HCT116 (cell line): Measurements from ENCODE around the gene CACNA2D3. TPM values are rescaled to one million over a fixed set of nuclear protein-coding genes. Genes with fewer than 3 reads are reported as not detected.

ENCODE experiments used
- ATAC-seq: fragments of 200-7000 bp; cut with Tn5 transposase; 2 replicates; pipeline ENCODE4 v1.9.1; 2020; ENCODE audit warnings: mild to moderate bottlenecking, moderate library complexity
- BruUV-seq: library from RNA; stranded (reverse); fragments of 400-500 nt; replicated peaks from 2 replicates; lab custom pipeline; 2021; lab: Mats Ljungman, UMichigan
- CTCF ChIA-PET: fragments of 300-600 bp; sonication (Branson Sonifier 250); formaldehyde crosslinking; loops from one replicate; lab custom pipeline; 2021; ENCODE audit warnings: antibody characterized with exemption; lab: Charles Lee
- POLR2A ChIA-PET: fragments of 300-600, 350-600 bp; sonication (Branson Sonifier 250); formaldehyde crosslinking; loops from one replicate; lab custom pipeline; 2021; ENCODE audit warnings: antibody characterized with exemption; lab: Charles Lee
- RAD21 ChIA-PET, 2 experiments: fragments of 300-600 bp; sonication (Branson Sonifier 250); formaldehyde crosslinking; loops; one replicate each; lab custom pipeline; 2023; ENCODE audit warnings: low total read pairs in 2 of 2; ENCODE audit not compliant: uncharacterized antibody in 2 of 2, unreplicated experiment in 2 of 2, low non-redundant PET in 1 of 2; lab: Charles Lee
- DNase-seq: peaks from one replicate; pipeline ENCODE4 v3.0.0-alpha.2; 2010; ENCODE audit warnings: low read depth, low spot score
- H2AFZ ChIP-seq: fragments of 200-600 bp; shearing (Covaris generic), sonication (generic); 2 replicates; pipeline ENCODE4 v1.6.1; 2017; ENCODE audit warnings: low read depth, mixed run types, mixed read lengths, antibody characterized with exemption, low read length; ENCODE audit not compliant: poor library complexity, severe bottlenecking
- H3K27ac ChIP-seq: 2 replicates; pipeline ENCODE4 v1.5.1; 2012; ENCODE audit warnings: low read depth, low read length
- H3K27me3 ChIP-seq: fragments of 200-600 bp; sonication (generic); 2 replicates; pipeline ENCODE4 v1.6.1; 2016; ENCODE audit warnings: mixed run types, low read length, mixed read lengths; ENCODE audit not compliant: insufficient read depth
- H3K36me3 ChIP-seq, 2 experiments: fragments of 200-500 bp in 1 of 2; fragments of 200-600 bp in 1 of 2; sonication (Bioruptor generic) in 1 of 2; sonication (generic) in 1 of 2; 2 replicates each; pipeline versions ENCODE4 v1.5.1 to v1.6.1; 2014 to 2016; ENCODE audit warnings: low read length in 2 of 2, inconsistent platforms in 1 of 2, mixed read lengths in 1 of 2, mixed run types in 1 of 2; ENCODE audit not compliant: insufficient read depth in 2 of 2, control insufficient read depth in 1 of 2
- H3K4me1 ChIP-seq, 2 experiments: fragments of 200-600 bp in 1 of 2; sonication (generic) in 1 of 2; 2 replicates each; pipeline versions ENCODE4 v1.5.1 to v1.6.1; 2012 to 2017; ENCODE audit warnings: low read length in 2 of 2, inconsistent platforms in 1 of 2, mild to moderate bottlenecking in 1 of 2, mixed read lengths in 1 of 2, mixed run types in 1 of 2, moderate library complexity in 1 of 2; ENCODE audit not compliant: insufficient read depth in 2 of 2, control insufficient read depth in 1 of 2
- H3K4me2 ChIP-seq: fragments of 200-600 bp; sonication (generic); 2 replicates; pipeline ENCODE4 v1.6.1; 2017; ENCODE audit warnings: mixed run types, low read length, mixed read lengths
- H3K4me3 ChIP-seq, 2 experiments: fragments of 200-600 bp in 1 of 2; sonication (generic) in 1 of 2; replicated peaks in 1 of 2; 2 replicates each; pipeline ENCODE4 v1.5.1; 2011 to 2016; ENCODE audit warnings: low read length in 2 of 2, control low read depth in 1 of 2, low read depth in 1 of 2, mild to moderate bottlenecking in 1 of 2, mixed read lengths in 1 of 2, mixed run types in 1 of 2
- H3K79me2 ChIP-seq: fragments of 200-600 bp; sonication (generic); 2 replicates; pipeline ENCODE4 v1.6.1; 2017; ENCODE audit warnings: mild to moderate bottlenecking, mixed run types, low read length, moderate library complexity, mixed read lengths; ENCODE audit not compliant: insufficient read depth
- H3K9ac ChIP-seq: fragments of 200-600 bp; sonication (generic); 2 replicates; pipeline ENCODE4 v1.6.1; 2016; ENCODE audit warnings: low read length, mixed read lengths
- H3K9me2 ChIP-seq: fragments of 200-600 bp; sonication (generic), shearing (Covaris generic); 2 replicates; pipeline ENCODE4 v1.6.1; 2017; ENCODE audit warnings: mixed run types, mild to moderate bottlenecking, moderate library complexity; ENCODE audit not compliant: insufficient read depth
- H3K9me3 ChIP-seq, 2 experiments: fragments of 200-500 bp in 1 of 2; fragments of 200-600 bp in 1 of 2; sonication (Bioruptor generic) in 1 of 2; sonication (generic) in 1 of 2; 2 replicates each; pipeline ENCODE4 v1.6.1; 2014 to 2017; ENCODE audit warnings: low read length in 2 of 2, mixed read lengths in 2 of 2, inconsistent platforms in 1 of 2, low read depth in 1 of 2, mild to moderate bottlenecking in 1 of 2, mixed run types in 1 of 2, moderate library complexity in 1 of 2; ENCODE audit not compliant: control insufficient read depth in 1 of 2, insufficient read depth in 1 of 2
- H4K20me1 ChIP-seq: fragments of 200-600 bp; sonication (generic), shearing (Covaris generic); 2 replicates; pipeline ENCODE4 v1.6.1; 2017; ENCODE audit warnings: mixed run types, mild to moderate bottlenecking, moderate library complexity; ENCODE audit not compliant: insufficient read depth
- CBX3 ChIP-seq: IDR thresholded peaks from 2 replicates; pipeline ENCODE4 v1.6.1; 2012; ENCODE audit warnings: low read depth
- CTCF ChIP-seq, 3 experiments: fragments of 200-600 bp in 1 of 3; sonication (generic) in 1 of 3; IDR thresholded peaks in 2 of 3; conservative IDR thresholded peaks in 1 of 3; 2 replicates each; pipeline ENCODE4 v1.5.1; 2012 to 2017; ENCODE audit warnings: low read depth in 2 of 3, low read length in 2 of 3, antibody characterized with exemption in 1 of 3, borderline replicate concordance in 1 of 3, control low read depth in 1 of 3, mild to moderate bottlenecking in 1 of 3, mixed read lengths in 1 of 3, mixed run types in 1 of 3, moderate library complexity in 1 of 3; ENCODE audit not compliant: insufficient read depth in 1 of 3
- EGR1 ChIP-seq: IDR thresholded peaks from 2 replicates; pipeline ENCODE4 v1.6.1; 2012; ENCODE audit warnings: low read depth
- EZH2 ChIP-seq: fragments of 200-600 bp; sonication (generic); IDR thresholded peaks from 2 replicates; pipeline ENCODE4 v1.6.1; 2017; ENCODE audit warnings: antibody characterized with exemption, mixed run types
- EZH2phosphoT487 ChIP-seq: fragments of 200-600 bp; IDR thresholded peaks from 2 replicates; pipeline ENCODE4 v1.6.1; 2018; ENCODE audit warnings: antibody characterized with exemption, borderline replicate concordance
- JUND ChIP-seq: IDR thresholded peaks from 2 replicates; pipeline ENCODE4 v1.6.1; 2012
- POLR2A ChIP-seq: IDR thresholded peaks from 2 replicates; pipeline ENCODE4 v1.7.0; 2011; ENCODE audit warnings: borderline replicate concordance; ENCODE audit not compliant: insufficient read depth, insufficient read length; ENCODE audit errors: extremely low read depth
- RAD21 ChIP-seq: IDR thresholded peaks from 2 replicates; pipeline ENCODE4 v1.6.1; 2012; ENCODE audit warnings: low read depth, mild to moderate bottlenecking
- REST ChIP-seq: IDR thresholded peaks from 2 replicates; pipeline ENCODE4 v1.6.1; 2012; ENCODE audit warnings: low read depth
- SP1 ChIP-seq: IDR thresholded peaks from 2 replicates; pipeline ENCODE4 v1.6.1; 2012; ENCODE audit warnings: low read depth
- SRF ChIP-seq: IDR thresholded peaks from 2 replicates; pipeline ENCODE4 v1.6.1; 2012; ENCODE audit warnings: low read depth
- TCF7L2 ChIP-seq: IDR thresholded peaks from 2 replicates; pipeline ENCODE4 v1.7.0; 2011; ENCODE audit warnings: borderline replicate concordance, inconsistent platforms; ENCODE audit not compliant: insufficient read depth, insufficient read length; ENCODE audit errors: extremely low read depth
- YY1 ChIP-seq: IDR thresholded peaks from 2 replicates; pipeline ENCODE4 v1.6.1; 2011; ENCODE audit warnings: low read length, low read depth, moderate library complexity, mild to moderate bottlenecking; ENCODE audit not compliant: insufficient replicate concordance; ENCODE audit errors: extremely low read depth
- ZNF274 ChIP-seq: fragments of 200-500 bp; sonication (Bioruptor generic); IDR thresholded peaks from 2 replicates; pipeline ENCODE4 v1.6.1; 2014; ENCODE audit warnings: mild to moderate bottlenecking, low read depth, low read length, inconsistent platforms
- intact Hi-C: fragments of 100-400 bp; cut with micrococcal nuclease; formaldehyde crosslinking; loops from 2 replicates; pipeline ENCODE4 v1.10.0; 2022
- total RNA-seq: library from RNA; stranded (reverse); gene quantifications from one replicate; pipeline ENCODE4 v1.2.1, GENCODE V29; 2021; ENCODE audit not compliant: unreplicated experiment

CACNA2D3 gene
- total RNA-seq, 1 experiment from 2014 or later, result 0.20 TPM

- no peak for TF ChIP-seq CTCF (IDR thresholded peaks at IDR 0.05 in 2 of 3, conservative IDR thresholded peaks at IDR 0.05 in 1 of 3; ENCODE audit: borderline replicate concordance in 1 of 3, insufficient read depth in 1 of 3, low read depth in 2 of 3, low read length in 2 of 3)
- TF ChIP-seq EZH2, result no peak
- no peak for TF ChIP-seq EGR1
- TF ChIP-seq TCF7L2, result no peak
- TF ChIP-seq POLR2A, result no peak
- TF ChIP-seq RAD21, result no peak
These were observed 4.2 kb downstream of the CACNA2D3 start (continued) for GRCh38 chr3:54126551-54126950.

GRCh38 chr3:54127499-54128056, 5.2 kb downstream of the CACNA2D3 start:
- Histone ChIP-seq H3K9me2 (no peaks in the 10 kb centered on the region), H3K4me1 (no peaks in the 10 kb centered on the region), H3K4me2 (no peak overlapping the region), H4K20me1 (no peaks in the 10 kb centered on the region), H3K4me3 (no peak overlapping the region), H3K27ac (no peak overlapping the region), H3K79me2 (no peaks in the 10 kb centered on the region), H2AFZ (no peak overlapping the region), H3K27me3 (peaks cover 26% of the 10 kb centered on the region), H3K9me3 (no peaks in the 10 kb centered on the region), H3K9ac (no peak overlapping the region), H3K36me3 (no peaks in the 10 kb centered on the region)
- no peak for TF ChIP-seq SP1
- TF ChIP-seq ZNF274, result no peak
- no peak for TF ChIP-seq POLR2A
- TF ChIP-seq REST, result no peak
- TF ChIP-seq TCF7L2, result no peak
- TF ChIP-seq EGR1, result no peak
- no peak for TF ChIP-seq YY1
- no peak for TF ChIP-seq SRF
- no peak for TF ChIP-seq CBX3
- TF ChIP-seq CTCF (IDR thresholded peaks at IDR 0.05 in 2 of 3, conservative IDR thresholded peaks at IDR 0.05 in 1 of 3; ENCODE audit: borderline replicate concordance in 1 of 3, insufficient read depth in 1 of 3, low read depth in 2 of 3, low read length in 2 of 3), result no peak
- no peak for TF ChIP-seq JUND
- no peak for TF ChIP-seq EZH2phosphoT487
- TF ChIP-seq RAD21, result no peak
- BruUV-seq, result no TSS peak
- DNase-seq (no peak), ATAC-seq (no peak)
- ChIA-PET POLR2A (no interaction called here), CTCF (no interaction called here), RAD21 (no interaction called here)
- intact Hi-C loops, result no loop called here
